GM23248 (cell line): ENCODE data around the gene DUSP2. TPM values are rescaled to one million over a fixed set of nuclear protein-coding genes. Genes with fewer than 3 reads are reported as not detected.

Experiments
- DNase-seq: peaks from one replicate; pipeline ENCODE4 v3.0.0-alpha.2; 2015
- H2AFZ ChIP-seq: fragments of 200-600 bp; sonication (generic); 2 replicates; pipeline ENCODE4 v1.6.1; 2016; ENCODE audit warnings: antibody characterized with exemption
- H3F3A ChIP-seq: fragments of 200-600 bp; sonication (generic); 2 replicates; pipeline ENCODE4 v1.6.1; 2016; ENCODE audit warnings: mild to moderate bottlenecking, antibody characterized with exemption, mixed run types; ENCODE audit not compliant: insufficient read depth
- H3K27ac ChIP-seq: fragments of 200-600 bp; sonication (generic); 2 replicates; pipeline ENCODE4 v1.5.1; 2016; ENCODE audit warnings: mild to moderate bottlenecking
- H3K27me3 ChIP-seq: fragments of 200-600 bp; sonication (generic); replicated peaks from 2 replicates; pipeline ENCODE4 v1.6.1; 2016; ENCODE audit warnings: mild to moderate bottlenecking; ENCODE audit not compliant: insufficient read depth
- H3K36me3 ChIP-seq: fragments of 200-600 bp; sonication (generic); 2 replicates; pipeline ENCODE4 v1.6.1; 2016; ENCODE audit warnings: low read depth, mild to moderate bottlenecking
- H3K4me1 ChIP-seq: fragments of 200-600 bp; sonication (generic); 2 replicates; pipeline ENCODE4 v1.6.1; 2016; ENCODE audit warnings: mild to moderate bottlenecking; ENCODE audit not compliant: insufficient read depth
- H3K4me2 ChIP-seq: fragments of 200-600 bp; sonication (generic); one replicate; pipeline ENCODE4 v1.6.1; 2016; ENCODE audit warnings: mild to moderate bottlenecking; ENCODE audit not compliant: unreplicated experiment
- H3K4me3 ChIP-seq: fragments of 200-600 bp; sonication (generic); 2 replicates; pipeline ENCODE4 v1.5.1; 2016; ENCODE audit warnings: mild to moderate bottlenecking
- H3K79me2 ChIP-seq: fragments of 200-600 bp; sonication (generic); 2 replicates; pipeline ENCODE4 v1.6.1; 2016; ENCODE audit warnings: mild to moderate bottlenecking; ENCODE audit not compliant: insufficient read depth
- H3K9ac ChIP-seq: fragments of 200-600 bp; sonication (generic); 2 replicates; pipeline ENCODE4 v1.6.1; 2016; ENCODE audit warnings: mild to moderate bottlenecking
- H3K9me2 ChIP-seq: fragments of 200-600 bp; sonication (generic); 2 replicates; pipeline ENCODE4 v1.6.1; 2016; ENCODE audit warnings: mixed run types, mild to moderate bottlenecking, moderate library complexity; ENCODE audit not compliant: insufficient read depth
- H3K9me3 ChIP-seq: fragments of 200-600 bp; sonication (generic); one replicate; pipeline ENCODE4 v1.6.1; 2017; ENCODE audit warnings: low read depth
- H4K20me1 ChIP-seq: fragments of 200-600 bp; sonication (generic); 2 replicates; pipeline ENCODE4 v1.6.0; 2016; ENCODE audit not compliant: insufficient read depth
- EZH2 ChIP-seq: fragments of 200-600 bp; sonication (generic); IDR thresholded peaks from 2 replicates; pipeline ENCODE4 v1.6.1; 2018; ENCODE audit warnings: antibody characterized with exemption, mild to moderate bottlenecking; ENCODE audit not compliant: insufficient read depth, poor library complexity, severe bottlenecking
- EZH2phosphoT487 ChIP-seq: fragments of 200-600 bp; sonication (generic); IDR thresholded peaks from 2 replicates; pipeline ENCODE4 v1.6.1; 2018; ENCODE audit warnings: antibody characterized with exemption, moderate library complexity, mild to moderate bottlenecking, low read depth; ENCODE audit not compliant: insufficient read depth
- WGBS, 2 experiments: methylation state at CpG; one replicate each; pipeline ENCODE4 v1.1.6; 2015 to 2017; ENCODE audit warnings: low lambda C conversion rate in 2 of 2, low coverage in 1 of 2; ENCODE audit errors: missing lambda C conversion rate in 2 of 2; 5-methylcytosine and 5-hydroxymethylcytosine counted together
- in situ Hi-C: fragments of 300-500 bp; cut with MboI; formaldehyde crosslinking; loops from 2 replicates; pipeline ENCODE4 v1.15.0; 2020
- polyA plus RNA-seq: library from polyadenylated mRNA; unstranded; fragments of >200 nt; fragmentation: Nextera tagmentation; extraction: Ambion mirVana; gene quantifications from 2 replicates; pipeline ENCODE4 v1.2.1, GENCODE V29; 2016
- total RNA-seq: library from RNA; depleted of rRNA; stranded (reverse); fragments of >200 nt; shearing (Covaris generic); gene quantifications from 2 replicates; pipeline ENCODE4 v1.2.3, GENCODE V29; 2014

The DUSP2 gene
- total and polyA plus RNA-seq, 2 experiments from 2014 or later: 3.1 to 8.8 TPM

- Histone ChIP-seq H3K27me3 (peaks cover 7% of the 10 kb centered on the region), H3K36me3 (no peaks in the 10 kb centered on the region), H3K79me2 (no peaks in the 10 kb centered on the region), H3K27ac (no peak overlapping the region), H3K9me3 (no peaks in the 10 kb centered on the region), H4K20me1 (no peaks in the 10 kb centered on the region), H3K4me3 (no peak overlapping the region), H3K4me1 (no peaks in the 10 kb centered on the region), H3K9ac (no peak overlapping the region), H3K4me2 (no peak overlapping the region), H3K9me2 (no peaks in the 10 kb centered on the region), H3F3A (no peaks in the 10 kb centered on the region), H2AFZ (no peak overlapping the region)
- no peak for DNase-seq
- TF ChIP-seq EZH2 (no peak), EZH2phosphoT487 (no peak)
- in situ Hi-C loops: no loop called here
- WGBS, 2 experiments: 21 to 28% methylated on average over 5 to 6 of the region's 6 CpGs
Measured at GRCh38 chr2:96103761-96104486, 41.3 kb downstream of the DUSP2 start.

- H3F3A ChIP-seq: no peaks in the 10 kb centered on the region
- H3K9ac ChIP-seq: no peak overlapping the region
- no peak for DNase-seq
- no peak overlapping the region for H3K4me2 ChIP-seq
- no peaks in the 10 kb centered on the region for H3K9me2 ChIP-seq
- WGBS, 2 experiments: 82 to 83% methylated on average over 7 to 8 of the region's 8 CpGs
- H3K27ac ChIP-seq: no peak overlapping the region
- TF ChIP-seq EZH2phosphoT487 (no peak), EZH2 (no peak)
- H4K20me1 ChIP-seq: no peaks in the 10 kb centered on the region
- H3K9me3 ChIP-seq: no peaks in the 10 kb centered on the region
- no peaks in the 10 kb centered on the region for H3K27me3 ChIP-seq
- no peaks in the 10 kb centered on the region for H3K4me1 ChIP-seq
- H2AFZ ChIP-seq: no peak overlapping the region
- H3K79me2 ChIP-seq: no peaks in the 10 kb centered on the region
- no peak overlapping the region for H3K4me3 ChIP-seq
- H3K36me3 ChIP-seq: no peaks in the 10 kb centered on the region
- in situ Hi-C loops: no loop called here
Measured at GRCh38 chr2:96103187-96103601, 42.0 kb downstream of the DUSP2 start.

GRCh38 chr2:96102596-96103186 lies 42.5 kb downstream of the DUSP2 start:
- H3K4me2 ChIP-seq: no peak overlapping the region
- no peaks in the 10 kb centered on the region for H3K9me3 ChIP-seq
- no peaks in the 10 kb centered on the region for H3K27me3 ChIP-seq
- H3K9ac ChIP-seq: no peak overlapping the region
- no peaks in the 10 kb centered on the region for H4K20me1 ChIP-seq
- DNase-seq: no peak
- WGBS, 2 experiments: 92 to 94% methylated on average over 15 of the region's 15 CpGs
- no peaks in the 10 kb centered on the region for H3K79me2 ChIP-seq
- no peaks in the 10 kb centered on the region for H3K4me1 ChIP-seq
- in situ Hi-C loops: no loop called here
- H3K27ac ChIP-seq: no peak overlapping the region
- no peak for TF ChIP-seq EZH2phosphoT487
- TF ChIP-seq EZH2: no peak
- H3K9me2 ChIP-seq: no peaks in the 10 kb centered on the region
- no peak overlapping the region for H2AFZ ChIP-seq
- H3K4me3 ChIP-seq: no peak overlapping the region
- no peaks in the 10 kb centered on the region for H3F3A ChIP-seq
- H3K36me3 ChIP-seq: no peaks in the 10 kb centered on the region

- Histone ChIP-seq H3K9me2 (no peaks in the 10 kb centered on the region), H4K20me1 (no peaks in the 10 kb centered on the region), H3K4me1 (no peaks in the 10 kb centered on the region), H3F3A (no peaks in the 10 kb centered on the region), H3K4me3 (no peak overlapping the region), H3K4me2 (no peak overlapping the region), H3K9me3 (no peaks in the 10 kb centered on the region), H3K79me2 (no peaks in the 10 kb centered on the region), H3K27me3 (no peaks in the 10 kb centered on the region), H2AFZ (no peak overlapping the region), H3K9ac (no peak overlapping the region), H3K27ac (no peak overlapping the region), H3K36me3 (no peaks in the 10 kb centered on the region)
- in situ Hi-C loops: no loop called here
- no peak for DNase-seq
- 85 to 86% methylated on average over 3 of the region's 3 CpGs for WGBS, 2 experiments
- no peak for TF ChIP-seq EZH2
- no peak for TF ChIP-seq EZH2phosphoT487
Measured at GRCh38 chr2:96100893-96101304, 44.3 kb downstream of the DUSP2 start.
